Upper lobe of left lung (tissue), 4 donors: ENCODE results near the gene PLSCR3.

Source experiments
- CTCF ChIP-seq, 6 experiments: fragments of 450-650 bp in 4 of 6; fragments of 200-600 bp in 2 of 6; sonication (generic) in 2 of 6; IDR thresholded peaks; one replicate each; pipeline ENCODE4 v1.5.1; 2016 to 2019; ENCODE audit warnings: antibody characterized with exemption in 6 of 6
- EP300 ChIP-seq, 4 donors: sonication (generic); formaldehyde crosslinking; IDR thresholded peaks; one replicate each; pipeline ENCODE4 v1.5.1; 2017; ENCODE audit warnings: antibody characterized with exemption in 4 of 4, control low read depth in 2 of 4
- POLR2A ChIP-seq, 4 donors: fragments of 450-650 bp; IDR thresholded peaks; one replicate each; pipeline ENCODE4 v1.5.1; 2016 to 2017; ENCODE audit warnings: antibody characterized with exemption in 4 of 4, mild to moderate bottlenecking in 2 of 4
- POLR2AphosphoS5 ChIP-seq, 2 donors: sonication (generic); formaldehyde crosslinking; IDR thresholded peaks; one replicate each; pipeline ENCODE4 v1.5.1; 2017; ENCODE audit warnings: antibody characterized with exemption in 2 of 2

GRCh38 chr17:7408863-7409262, 14.5 kb upstream of the PLSCR3 start:
- TF ChIP-seq POLR2AphosphoS5 (IDR thresholded peaks at IDR 0.05) (no peak), CTCF (IDR thresholded peaks at IDR 0.05) (no peak), POLR2A (IDR thresholded peaks at IDR 0.05) (no peak), EP300 (IDR thresholded peaks at IDR 0.05) (no peak)
